SKM-1 (cell line): Measurements from ENCODE around the gene PBX2.
"Not testable (repeated sequence)": the region's sequence is repeated elsewhere in the genome, so short reads cannot be mapped to it uniquely, and the experiment has no call there.

Experiments used
- DNase-seq: peaks from one replicate; lab custom pipeline; 2025; ENCODE audit not compliant: unreplicated experiment; lab: John Stamatoyannopoulos, UW

The PBX2 gene

DNA sequence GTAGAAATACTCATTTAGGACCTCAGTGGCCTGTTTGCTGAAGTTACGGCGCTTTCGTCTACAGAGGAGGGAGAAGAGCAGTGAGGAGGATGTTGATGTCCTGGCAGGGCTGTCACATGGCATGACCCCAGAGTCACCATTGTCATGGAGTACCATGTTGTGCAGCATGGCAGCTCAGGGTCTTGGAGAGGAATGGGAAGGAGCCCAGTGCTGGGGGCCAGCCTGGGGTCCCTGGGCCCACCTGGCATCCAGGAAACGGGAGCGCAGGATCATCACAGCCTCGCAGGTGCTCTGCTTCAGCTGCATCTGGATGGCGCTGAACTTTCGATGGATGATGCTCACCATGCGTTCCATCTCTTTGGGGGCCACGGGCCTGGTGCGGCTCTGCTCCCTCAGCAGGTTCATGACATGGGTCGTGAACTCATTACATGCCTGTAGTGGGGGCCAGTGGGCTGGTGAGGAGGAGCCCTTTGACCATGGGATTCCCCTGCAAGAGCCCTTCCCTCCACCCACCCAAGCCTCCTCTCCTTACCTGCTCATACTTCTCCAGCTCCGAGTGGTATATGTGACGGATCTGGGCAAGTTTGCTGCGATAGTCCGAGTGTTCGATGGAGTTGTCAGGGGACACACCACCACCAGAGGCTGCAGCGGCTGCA is 2.1 kb downstream of the PBX2 start:
- not testable (repeated sequence) for DNase-seq

DNA sequence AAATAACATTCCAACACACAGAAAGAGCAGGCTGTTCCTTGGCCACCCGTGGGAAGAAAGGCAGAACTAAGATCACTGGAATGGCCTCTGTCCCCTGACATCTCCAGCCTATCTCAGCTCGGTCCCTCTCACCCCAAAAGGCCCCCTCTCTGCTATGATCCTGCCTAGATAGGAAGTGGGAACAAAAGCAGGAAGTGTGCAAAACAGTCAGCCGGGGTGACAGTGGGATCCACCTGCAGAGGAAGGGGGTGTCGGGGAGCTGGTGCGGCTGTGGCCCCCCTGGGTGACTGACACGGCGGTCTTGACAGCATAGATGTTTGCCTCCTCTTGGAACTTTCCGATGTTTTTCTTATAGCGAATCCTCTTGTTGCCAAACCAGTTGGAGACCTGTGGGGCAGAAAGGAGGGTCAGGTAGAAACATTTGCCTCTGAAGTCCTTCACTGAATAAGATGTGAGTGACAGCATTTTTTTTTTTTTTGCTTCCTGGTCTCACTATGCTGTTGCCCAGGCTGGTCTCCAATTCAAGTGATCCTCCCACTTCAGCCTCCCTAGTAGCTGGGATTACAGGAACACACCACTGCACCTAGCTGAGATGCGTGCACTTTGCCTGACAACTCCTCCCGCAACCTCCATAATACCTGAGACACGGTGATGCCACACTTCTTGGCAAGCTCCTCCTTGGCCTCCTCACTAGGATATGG is 2.8 kb downstream of the PBX2 start:
- no peak for DNase-seq

DNA sequence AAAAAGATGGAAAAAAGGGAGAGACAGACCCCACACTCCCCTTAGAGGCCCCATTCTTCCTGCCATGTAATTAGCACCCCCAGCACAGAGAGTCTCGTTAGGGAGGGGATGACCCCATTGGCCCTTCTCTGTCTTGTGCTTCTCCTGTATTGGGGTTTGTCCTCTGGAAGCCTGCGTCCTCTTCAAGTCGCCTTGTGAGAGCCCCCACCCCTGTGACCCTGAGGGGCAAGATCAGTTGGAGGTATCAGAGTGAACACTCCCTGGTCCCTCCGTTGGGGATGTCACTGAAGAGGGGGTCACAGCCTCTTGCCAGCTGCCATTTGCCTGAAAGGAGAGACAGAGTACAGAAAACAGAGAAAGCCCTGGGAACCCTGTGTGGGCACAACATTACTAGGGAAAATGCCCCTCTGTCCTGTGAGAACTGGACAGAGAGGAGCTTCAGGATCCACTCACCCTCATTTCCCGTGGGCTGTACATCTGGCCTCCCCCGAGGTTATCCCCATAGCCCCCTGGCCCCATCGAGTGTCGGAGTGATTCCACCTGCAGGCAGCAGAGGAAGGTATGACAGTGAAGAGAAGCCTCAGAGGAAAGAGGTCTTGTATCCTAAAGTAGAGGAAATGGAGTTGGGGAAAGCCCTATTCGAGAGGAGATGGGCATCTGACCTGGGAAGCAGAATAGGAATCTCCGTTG is 3.7 kb downstream of the PBX2 start:
- DNase-seq = not testable (repeated sequence)

DNA sequence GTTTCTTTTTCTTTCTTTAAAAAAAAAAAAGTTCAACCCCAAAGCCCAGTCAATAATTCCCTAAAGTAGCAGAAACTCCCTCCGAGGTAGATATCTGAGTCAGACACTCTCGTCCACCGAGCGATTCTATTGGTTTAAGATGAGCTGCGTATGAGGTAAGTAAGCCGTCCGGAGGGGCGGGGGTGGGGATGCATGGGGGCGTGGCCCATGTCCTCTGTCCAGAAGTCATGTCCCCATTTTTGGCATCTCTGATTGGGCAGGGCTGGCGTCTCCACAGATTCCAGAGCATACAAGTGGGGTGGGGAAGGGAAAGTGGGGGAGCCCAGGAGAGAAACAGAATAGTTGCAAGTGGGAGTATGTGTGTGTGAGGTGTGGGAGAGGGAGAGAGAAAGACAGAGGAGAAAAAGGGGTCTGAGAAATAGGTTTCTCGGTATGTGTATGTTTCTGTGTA is 4.3 kb downstream of the PBX2 start:
- not testable (repeated sequence) for DNase-seq

DNA sequence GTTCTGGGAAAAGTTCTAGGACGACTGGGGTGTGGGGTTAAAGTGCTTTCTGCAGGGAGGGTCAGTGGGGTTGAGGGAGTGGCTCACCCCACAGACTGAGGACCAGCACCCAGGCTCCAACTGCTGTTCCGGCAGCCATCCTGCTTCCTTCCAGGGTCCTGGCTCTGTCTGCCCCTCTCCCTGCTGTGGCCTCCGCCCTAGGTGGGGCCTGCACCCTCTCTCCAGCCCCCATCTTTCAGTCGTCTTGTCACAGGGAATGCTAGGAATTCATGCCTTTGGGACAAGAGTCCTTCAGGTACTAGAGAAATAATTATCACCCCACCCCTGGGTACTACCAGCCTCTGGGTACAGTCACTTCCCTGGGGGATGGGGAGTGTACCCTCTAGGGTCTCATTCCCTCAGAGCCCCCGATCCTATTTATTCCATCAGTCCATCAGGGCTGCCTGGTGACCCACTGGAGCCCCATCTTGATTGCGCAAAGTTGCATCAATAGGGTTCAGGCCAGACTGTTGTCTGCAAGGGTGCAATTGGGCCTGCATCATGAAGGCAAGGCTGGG is 5.8 kb downstream of the PBX2 start, which contains the start of gene AGER:
AGER (minus strand) TSS at position 170 of the 557 bp plus-strand sequence; CDS start at position 139, 31 bp downstream.
- DNase-seq = no peak

DNA sequence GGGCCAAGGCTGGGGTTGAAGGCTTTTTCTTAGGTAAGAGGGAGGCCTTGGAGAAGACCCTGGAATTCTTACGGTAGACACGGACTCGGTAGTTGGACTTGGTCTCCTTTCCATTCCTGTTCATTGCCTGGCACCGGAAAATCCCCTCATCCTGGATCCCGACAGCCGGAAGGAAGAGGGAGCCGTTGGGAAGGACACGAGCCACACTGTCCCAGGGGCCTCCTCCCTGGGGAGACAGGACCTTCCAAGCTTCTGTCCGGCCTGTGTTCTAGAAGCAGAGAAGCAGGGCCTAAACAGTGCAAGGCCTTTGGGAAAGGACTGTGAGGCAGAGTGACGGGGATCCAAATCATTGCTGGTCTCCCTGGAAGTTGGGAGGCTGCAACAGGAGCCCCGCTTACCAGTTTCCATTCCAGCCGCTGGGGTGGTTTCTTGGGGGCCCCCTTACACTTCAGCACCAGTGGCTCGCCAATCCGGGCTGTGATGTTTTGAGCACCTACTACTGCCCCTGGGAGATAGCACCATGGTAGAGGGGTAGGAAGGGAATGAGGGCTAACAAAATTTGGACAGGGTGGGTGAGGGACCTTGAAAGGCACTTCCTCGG is 6.4 kb downstream of the PBX2 start:
- DNase-seq = no peak

DNA sequence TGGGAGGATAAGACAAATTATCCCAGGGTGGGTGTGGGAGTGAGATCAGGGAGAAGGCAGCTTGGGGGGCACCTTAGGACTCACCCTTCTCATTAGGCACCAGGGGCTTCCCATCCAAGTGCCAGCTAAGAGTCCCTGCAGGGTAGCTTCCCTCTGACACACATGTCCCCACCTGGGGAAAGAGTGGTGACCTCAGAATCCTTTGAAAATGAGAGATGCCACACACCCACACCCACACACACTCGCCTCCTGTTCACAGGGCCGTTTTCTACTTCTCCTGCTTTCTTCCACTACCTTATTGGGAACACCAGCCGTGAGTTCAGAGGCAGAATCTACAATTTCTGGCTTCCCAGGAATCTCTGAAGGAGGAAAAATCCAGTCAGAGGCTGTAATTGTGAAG is 7.0 kb downstream of the PBX2 start:
- no peak for DNase-seq

DNA sequence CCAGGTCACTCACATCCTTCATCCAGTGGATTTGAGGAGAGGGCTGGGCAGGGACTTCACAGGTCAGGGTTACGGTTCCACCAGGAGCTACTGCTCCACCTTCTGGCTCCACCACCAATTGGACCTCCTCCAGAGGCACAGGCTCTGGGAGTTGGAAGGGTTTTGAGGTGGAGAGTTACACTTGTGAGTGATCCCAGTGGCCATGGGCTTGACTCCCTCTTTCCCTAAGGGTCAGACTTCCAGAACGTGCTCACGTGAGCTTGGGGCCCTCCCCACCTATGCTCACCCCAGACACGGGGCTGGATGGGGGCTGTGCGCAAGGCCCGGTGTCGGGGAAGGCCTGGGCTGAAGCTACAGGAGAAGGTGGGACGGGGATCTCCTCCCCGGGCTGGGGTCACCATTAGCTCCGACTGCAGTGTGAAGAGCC is 7.4 kb downstream of the PBX2 start:
- DNase-seq = no peak

DNA sequence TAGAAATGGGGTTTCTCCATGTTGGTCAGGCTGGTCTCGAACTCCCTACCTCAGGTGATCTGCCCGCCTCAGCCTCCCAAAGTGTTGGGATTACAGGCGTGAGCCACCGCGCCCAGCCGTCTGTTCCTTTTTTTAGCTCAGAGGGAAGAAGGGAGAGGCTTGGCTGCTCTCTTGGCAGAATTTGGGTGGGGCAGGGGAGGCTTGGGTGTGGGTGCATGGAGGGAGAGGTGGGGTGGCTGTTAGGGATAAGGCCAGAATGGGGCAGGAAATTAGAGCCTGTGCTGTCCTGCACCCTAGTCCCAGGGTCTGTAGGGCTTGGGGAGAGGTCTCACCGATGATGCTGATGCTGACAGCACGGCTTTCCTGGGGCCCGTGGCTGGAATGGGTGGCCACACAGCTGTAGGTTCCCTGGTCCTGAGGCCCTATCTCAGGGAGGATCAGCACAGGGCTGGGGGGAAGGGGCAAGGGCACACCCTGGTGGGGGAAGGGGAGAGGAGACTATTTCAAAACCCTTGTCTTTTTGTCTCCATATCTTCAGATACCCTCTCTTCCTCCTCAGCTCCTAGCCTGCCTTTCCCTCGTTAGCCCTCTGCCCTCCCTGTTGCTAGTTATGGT is 8.0 kb downstream of the PBX2 start:
- no peak for DNase-seq

DNA sequence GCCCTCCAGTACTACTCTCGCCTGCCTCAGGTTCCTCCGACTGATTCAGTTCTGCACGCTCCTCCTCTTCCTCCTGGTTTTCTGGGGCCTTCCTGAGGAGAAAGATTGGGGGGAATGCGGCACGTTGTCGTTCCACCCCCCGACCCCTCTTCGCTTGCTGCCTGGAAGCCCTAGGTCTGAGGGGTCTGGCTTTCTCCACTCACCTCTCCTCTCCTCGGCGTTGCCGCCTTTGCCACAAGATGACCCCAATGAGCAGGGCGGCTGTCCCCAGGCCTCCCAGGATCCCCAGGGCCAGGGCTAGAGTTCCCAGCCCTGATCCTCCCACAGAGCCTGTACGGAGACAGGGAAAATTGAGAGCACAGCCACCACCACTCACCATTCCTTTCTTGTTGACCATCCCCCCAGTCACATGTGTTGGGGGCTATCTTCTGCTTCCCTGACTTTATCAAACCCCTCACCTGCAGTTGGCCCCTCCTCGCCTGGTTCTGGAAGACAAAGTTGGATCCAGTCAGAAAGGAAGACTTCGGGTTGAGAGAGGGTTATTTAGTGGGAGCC is 8.8 kb downstream of the PBX2 start:
- no peak for DNase-seq

DNA sequence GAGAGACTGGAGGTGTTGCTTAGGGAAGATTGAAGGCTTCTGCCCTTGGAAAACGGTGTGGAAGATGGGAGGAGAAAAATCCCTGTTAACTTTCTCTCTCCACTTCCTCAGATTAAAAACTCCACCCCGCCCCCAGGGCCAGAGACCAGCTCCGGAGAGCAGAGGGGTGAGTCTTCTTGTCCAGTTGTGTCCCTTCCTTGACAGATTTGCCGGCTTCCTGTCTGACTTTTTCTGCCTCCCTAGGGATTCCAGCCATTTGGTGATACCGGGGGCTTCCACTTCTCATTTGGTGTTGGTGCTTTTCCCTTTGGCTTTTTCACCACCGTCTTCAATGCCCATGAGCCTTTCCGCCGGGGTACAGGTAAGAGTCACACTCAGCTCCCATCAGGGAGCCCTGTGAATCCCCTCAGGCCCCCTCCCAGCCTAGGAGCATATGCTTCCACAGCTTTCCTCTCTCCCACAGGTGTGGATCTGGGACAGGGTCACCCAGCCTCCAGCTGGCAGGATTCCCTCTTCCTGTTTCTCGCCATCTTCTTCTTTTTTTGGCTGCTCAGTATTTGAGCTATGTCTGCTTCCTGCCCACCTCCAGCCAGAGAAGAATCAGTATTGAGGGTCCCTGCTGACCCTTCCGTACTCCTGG is 10.1 kb downstream of the PBX2 start:
- no peak for DNase-seq

DNA sequence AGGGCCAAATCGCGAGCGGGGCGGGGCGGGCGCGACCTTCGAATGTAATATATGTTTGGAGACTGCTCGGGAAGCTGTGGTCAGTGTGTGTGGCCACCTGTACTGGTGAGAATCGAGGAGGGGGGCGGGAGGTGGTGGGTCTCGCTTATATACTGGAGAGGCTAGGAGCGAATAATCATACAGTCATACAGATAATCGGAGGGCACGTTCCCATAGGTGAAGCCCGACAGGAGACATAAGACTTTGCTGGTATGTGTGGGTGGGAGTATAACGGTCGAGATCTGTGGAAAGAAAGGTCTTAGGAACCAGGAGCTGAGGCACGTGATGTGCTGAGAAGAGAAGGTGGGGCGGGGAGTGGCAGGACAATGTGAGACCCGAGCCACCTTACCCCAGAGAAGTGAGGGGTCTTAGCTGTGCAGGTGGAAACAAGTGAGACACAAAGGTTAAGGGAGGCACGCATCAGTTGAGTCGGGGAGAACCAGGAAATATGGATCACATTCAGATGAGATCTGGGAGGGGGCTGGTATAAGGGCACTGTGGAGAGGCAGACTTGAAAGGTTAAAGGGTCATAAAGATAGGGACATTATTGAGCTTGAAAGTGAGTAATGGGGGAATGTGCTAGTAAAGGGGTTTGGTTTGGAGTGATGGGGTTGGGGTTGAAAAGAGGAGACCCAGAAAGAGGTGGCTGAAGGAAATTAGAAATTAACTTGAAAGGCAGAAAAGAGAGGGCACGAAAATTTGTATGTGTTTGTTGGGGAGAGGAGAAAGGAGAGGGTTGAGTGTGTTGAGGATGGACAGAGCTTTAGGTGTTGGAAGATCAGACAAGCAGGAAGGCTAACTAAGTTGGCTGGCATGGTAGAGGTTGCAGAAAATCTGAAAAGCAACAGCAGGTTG is 11.2 kb downstream of the PBX2 start:
- no peak for DNase-seq

DNA sequence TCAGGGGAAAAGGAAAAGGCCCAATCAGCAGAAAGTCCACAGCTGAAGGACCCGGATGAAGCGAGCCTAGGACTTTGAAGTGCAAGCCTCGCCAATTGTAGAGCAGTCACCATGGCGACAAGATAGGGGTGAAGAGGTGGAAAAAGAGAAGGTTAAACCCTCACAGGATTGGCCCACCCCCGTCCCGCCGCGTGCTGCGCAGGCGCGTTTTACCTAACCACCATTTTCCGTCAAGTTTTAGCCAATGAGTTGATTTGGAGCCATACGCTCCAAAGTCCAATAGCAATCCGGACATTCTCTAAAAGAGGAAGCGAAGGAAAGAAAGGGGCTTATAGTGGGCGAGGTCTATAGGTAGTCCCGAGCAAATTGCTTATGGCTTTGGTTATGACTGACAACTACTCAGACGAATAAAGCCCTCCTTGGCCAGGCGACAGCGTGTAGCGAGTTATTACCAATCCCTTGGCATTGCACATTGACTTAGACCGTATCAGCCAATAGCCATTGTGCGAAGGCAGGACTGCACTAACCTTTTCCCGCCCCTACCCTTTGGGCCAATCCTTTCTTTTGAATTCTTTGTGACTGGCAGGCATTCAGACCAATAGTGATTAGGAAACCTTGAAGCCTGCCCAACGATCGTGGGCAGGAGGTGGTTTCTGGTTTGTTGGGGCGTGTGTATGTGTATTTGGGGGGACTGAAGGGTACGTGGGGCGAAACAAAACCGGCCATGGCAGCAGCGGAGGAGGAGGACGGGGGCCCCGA is 12.0 kb downstream of the PBX2 start, which contains the start of gene RNF5:
RNF5 (plus strand) TSS at position 618 of the 759 bp plus-strand sequence; CDS start at position 725, 107 bp downstream.
- DNase-seq = peak; percentile 99

DNA sequence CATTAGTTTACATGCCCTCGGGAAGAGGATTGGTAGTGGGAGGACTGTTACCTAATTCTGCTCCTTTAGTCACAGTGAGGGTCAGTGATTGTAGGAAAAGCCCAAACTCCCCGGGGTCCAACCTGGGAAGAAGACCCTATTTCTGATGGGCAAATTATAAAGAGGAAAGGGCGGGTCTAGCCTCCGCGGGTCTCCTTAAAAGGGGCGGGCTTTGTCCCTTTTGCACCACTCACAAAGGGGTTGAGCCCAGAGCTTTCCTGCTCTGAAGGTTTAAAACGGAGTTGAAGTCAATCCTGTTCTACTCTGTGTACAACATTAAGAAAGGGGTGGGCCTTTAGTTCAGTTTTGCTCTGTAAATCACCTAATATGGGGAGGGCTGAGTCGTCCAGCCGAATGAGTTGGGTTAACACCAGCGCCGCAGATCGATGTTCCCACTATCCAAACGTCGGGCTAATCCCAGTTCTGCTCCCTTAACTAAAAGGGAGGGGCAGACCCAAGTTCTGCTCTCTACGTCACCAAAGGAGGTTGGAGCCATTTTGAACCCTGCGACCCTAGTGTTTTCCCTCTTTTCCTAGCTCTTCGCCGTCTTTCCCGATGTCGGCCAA is 12.7 kb downstream of the PBX2 start:
- DNase-seq = no peak

DNA sequence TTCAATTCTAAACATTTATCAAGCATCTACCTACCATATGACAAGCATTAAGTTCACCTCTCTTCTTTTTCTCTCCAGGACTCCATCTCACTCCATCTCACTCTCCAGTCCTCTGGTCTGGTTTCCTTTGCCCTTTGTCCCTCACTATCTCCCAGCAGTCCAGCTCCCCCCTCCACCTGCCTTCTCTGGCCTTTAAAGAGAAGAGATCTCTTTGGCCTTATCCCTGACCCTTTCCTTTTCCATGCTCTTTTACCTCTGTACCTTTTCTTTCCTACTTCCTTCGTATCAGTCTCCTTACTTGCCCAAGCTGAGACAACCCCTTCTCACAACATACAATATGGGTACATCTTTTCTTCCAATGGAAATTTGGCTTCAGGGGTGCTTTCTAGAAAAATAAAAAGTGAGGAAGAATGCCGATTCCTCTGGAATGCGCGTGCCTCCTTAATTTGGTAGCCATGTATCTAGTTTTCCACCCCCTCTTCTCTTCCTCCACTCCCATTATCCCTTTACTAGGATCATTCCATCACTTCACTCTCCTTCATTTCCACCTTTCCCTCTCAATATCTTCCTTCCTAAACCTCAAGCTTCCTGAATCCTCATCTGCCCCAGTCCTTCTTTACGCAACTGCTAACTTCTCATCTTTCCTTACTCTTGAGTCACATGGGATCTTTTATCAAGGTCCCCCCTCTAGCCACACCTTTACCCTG is 13.4 kb downstream of the PBX2 start:
- no peak for DNase-seq

DNA sequence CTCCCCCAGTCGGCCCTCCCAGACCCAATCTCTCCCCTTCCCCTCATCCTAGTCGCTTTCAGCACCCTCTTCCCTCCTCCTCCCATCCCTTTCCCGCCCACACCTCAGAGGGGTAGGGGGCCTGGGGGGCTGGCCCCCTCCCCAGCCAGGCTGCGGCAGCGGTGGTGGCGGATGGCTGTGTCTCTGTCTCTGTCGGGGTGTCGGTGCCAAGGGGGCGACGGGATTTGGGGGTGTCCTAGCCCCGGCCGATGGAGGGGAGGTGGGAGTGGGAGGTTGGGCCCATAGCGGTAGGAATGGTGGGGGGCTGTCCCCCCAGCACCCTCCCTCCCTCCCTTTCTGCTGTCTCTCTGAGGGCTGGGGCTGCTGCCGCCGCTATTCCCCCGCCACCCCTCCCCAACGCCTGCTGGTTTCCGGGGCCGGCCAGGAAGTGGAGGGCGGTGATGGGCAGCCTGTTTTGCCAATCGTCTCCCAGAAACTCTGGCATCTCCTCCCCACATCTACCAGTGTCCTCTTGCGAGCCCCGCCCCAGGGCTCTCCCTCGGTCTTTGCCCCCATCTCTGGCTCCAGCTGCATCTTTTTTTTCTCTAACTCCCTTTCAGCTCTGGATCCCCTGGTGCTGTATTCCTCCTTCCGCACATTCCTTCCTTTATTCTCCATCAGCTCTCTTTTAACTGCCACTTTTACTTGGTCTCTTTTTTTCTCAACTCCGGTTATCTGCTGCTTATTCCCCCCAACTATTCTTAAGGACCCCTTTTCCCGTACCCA is 14.1 kb downstream of the PBX2 start, which contains the start of gene AGPAT1:
AGPAT1 (minus strand) TSS at position 374 of the 765 bp plus-strand sequence. CDS start 4,588 bp downstream, outside the sequence.
- peak; percentile 95 for DNase-seq
